SK-N-SH treated with all-trans-retinoic acid at 6 μM for 48 hours (cell line): ENCODE results near the gene ST6GAL1.

Source experiments
- ARNTL ChIP-seq: fragments of 450-650 bp; formaldehyde crosslinking; IDR thresholded peaks from 2 replicates; pipeline ENCODE4 v1.5.0; 2020; ENCODE audit warnings: low read depth, mild to moderate bottlenecking, moderate library complexity, borderline replicate concordance
- BACH2 ChIP-seq: fragments of 250-450 bp; sonication (Bioruptor Pico); IDR thresholded peaks from 2 replicates; pipeline ENCODE4 v1.9.0; 2021; ENCODE audit warnings: mild to moderate bottlenecking, borderline replicate concordance
- CSDC2 ChIP-seq: fragments of 250-450 bp; sonication (Bioruptor Pico); IDR thresholded peaks from 2 replicates; pipeline ENCODE4 v1.5.0; 2020; ENCODE audit warnings: mild to moderate bottlenecking, moderate library complexity
- CSRNP3 ChIP-seq: fragments of 250-450 bp; sonication (Bioruptor Pico); IDR thresholded peaks from 2 replicates; pipeline ENCODE4 v1.5.1; 2021; ENCODE audit warnings: mild to moderate bottlenecking, moderate library complexity
- ESRRG ChIP-seq: fragments of 250-450 bp; sonication (Bioruptor Pico); IDR thresholded peaks from 2 replicates; pipeline ENCODE4 v1.6.1; 2021; ENCODE audit warnings: mild to moderate bottlenecking
- GLIS3 ChIP-seq: fragments of 250-450 bp; sonication (Bioruptor Pico); IDR thresholded peaks from 2 replicates; pipeline ENCODE4 v1.5.0; 2020; ENCODE audit warnings: mild to moderate bottlenecking, moderate library complexity
- ISL1 ChIP-seq: fragments of 250-450 bp; sonication (Bioruptor Pico); IDR thresholded peaks from 2 replicates; pipeline ENCODE4 v2.1.2; 2022; ENCODE audit warnings: mild to moderate bottlenecking, moderate library complexity
- RARB ChIP-seq: fragments of 250-450 bp; sonication (Bioruptor Pico); IDR thresholded peaks from 2 replicates; pipeline ENCODE4 v1.8.0; 2021; ENCODE audit warnings: mild to moderate bottlenecking, moderate library complexity
- TCF4 ChIP-seq: fragments of 250-450 bp; sonication (Bioruptor Pico); IDR thresholded peaks from 2 replicates; pipeline ENCODE4 v1.8.0; 2021; ENCODE audit warnings: mild to moderate bottlenecking, moderate library complexity, borderline replicate concordance
- TOX ChIP-seq: fragments of 250-450 bp; sonication (Bioruptor Pico); IDR thresholded peaks from 2 replicates; pipeline ENCODE4 v1.8.0; 2021; ENCODE audit warnings: mild to moderate bottlenecking, moderate library complexity, borderline replicate concordance
- TSHZ2 ChIP-seq: fragments of 250-450 bp; sonication (Bioruptor Pico); IDR thresholded peaks from 2 replicates; pipeline ENCODE4 v1.5.0; 2020; ENCODE audit warnings: mild to moderate bottlenecking, moderate library complexity
- ZC3H10 ChIP-seq: fragments of 250-450 bp; sonication (Bioruptor Pico); IDR thresholded peaks from 2 replicates; pipeline ENCODE4 v1.5.1; 2021; ENCODE audit warnings: mild to moderate bottlenecking, moderate library complexity
- ZFP30 ChIP-seq: fragments of 450-650 bp; formaldehyde crosslinking; IDR thresholded peaks from 2 replicates; pipeline ENCODE4 v1.5.0; 2022; ENCODE audit warnings: mild to moderate bottlenecking, moderate library complexity
- ZNF565 ChIP-seq: fragments of 450-650 bp; formaldehyde crosslinking; conservative IDR thresholded peaks from 2 replicates; pipeline ENCODE4 v1.5.0; 2020; ENCODE audit warnings: low read depth, mild to moderate bottlenecking, moderate library complexity

DNA sequence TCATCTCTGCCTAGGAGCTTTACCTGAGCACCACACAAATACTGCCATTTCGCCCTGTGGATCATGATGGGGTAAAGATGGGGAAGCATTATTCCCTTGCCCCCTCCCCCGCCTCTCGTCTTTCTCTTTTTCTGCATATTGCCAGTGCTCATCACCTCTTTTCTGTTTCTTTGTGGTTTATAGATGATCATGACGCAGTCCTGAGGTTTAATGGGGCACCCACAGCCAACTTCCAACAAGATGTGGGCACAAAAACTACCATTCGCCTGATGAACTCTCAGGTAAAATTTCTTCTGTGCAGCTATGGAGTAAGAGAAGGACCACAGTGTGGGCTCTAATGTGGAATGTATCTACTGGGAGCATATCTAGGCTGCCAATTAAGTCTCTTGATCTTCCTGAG is 120.7 kb downstream of the ST6GAL1 start:
- TF ChIP-seq BACH2, result no peak
- no peak for TF ChIP-seq ISL1 (CRISPR knock-in tag)
- no peak for TF ChIP-seq GLIS3 (CRISPR knock-in tag)
- TF ChIP-seq ARNTL (CRISPR knock-in tag), result no peak
- TF ChIP-seq ZFP30 (CRISPR knock-in tag), result no peak
- TF ChIP-seq TSHZ2 (CRISPR knock-in tag), result no peak
- TF ChIP-seq TOX, result no peak
- TF ChIP-seq CSRNP3 (CRISPR knock-in tag), result no peak
- no peak for TF ChIP-seq ZNF565
- no peak for TF ChIP-seq CSDC2 (CRISPR knock-in tag)
- no peak for TF ChIP-seq TCF4 (CRISPR knock-in tag)
- TF ChIP-seq ZC3H10 (CRISPR knock-in tag), result no peak
- TF ChIP-seq ESRRG (CRISPR knock-in tag), result no peak
- no peak for TF ChIP-seq RARB
